Stimulated activated CD8-positive, alpha-beta memory T cell treated with anti-CD3 and anti-CD28 coated beads, Interleukin-12 subunit alpha, Interleukin-12 subunit beta, amount 100 ng/mL, for 24 hours (primary cell): ENCODE results near the gene FUT1.
"Not testable (repeated sequence)": the region's sequence is repeated elsewhere in the genome, so short reads cannot be mapped to it uniquely, and the experiment has no call there.

Source experiments
- DNase-seq: peaks from one replicate; pipeline ENCODE4 v3.0.0-alpha.2; 2020; ENCODE audit errors: extremely low read depth

FUT1 gene

GRCh38 chr19:48718106-48718505, 34.3 kb downstream of the FUT1 start:
- DNase-seq = not testable (repeated sequence)

- DNase-seq = no peak
Measured at GRCh38 chr19:48716562-48717291, 35.7 kb downstream of the FUT1 start.

- DNase-seq = no peak
Measured at GRCh38 chr19:48715681-48716171, 36.7 kb downstream of the FUT1 start.

GRCh38 chr19:48714759-48715675, 37.4 kb downstream of the FUT1 start:
- DNase-seq = no peak

- peak; percentile 89 for DNase-seq
Measured at GRCh38 chr19:48713864-48714755, 38.3 kb downstream of the FUT1 start.

DNA sequence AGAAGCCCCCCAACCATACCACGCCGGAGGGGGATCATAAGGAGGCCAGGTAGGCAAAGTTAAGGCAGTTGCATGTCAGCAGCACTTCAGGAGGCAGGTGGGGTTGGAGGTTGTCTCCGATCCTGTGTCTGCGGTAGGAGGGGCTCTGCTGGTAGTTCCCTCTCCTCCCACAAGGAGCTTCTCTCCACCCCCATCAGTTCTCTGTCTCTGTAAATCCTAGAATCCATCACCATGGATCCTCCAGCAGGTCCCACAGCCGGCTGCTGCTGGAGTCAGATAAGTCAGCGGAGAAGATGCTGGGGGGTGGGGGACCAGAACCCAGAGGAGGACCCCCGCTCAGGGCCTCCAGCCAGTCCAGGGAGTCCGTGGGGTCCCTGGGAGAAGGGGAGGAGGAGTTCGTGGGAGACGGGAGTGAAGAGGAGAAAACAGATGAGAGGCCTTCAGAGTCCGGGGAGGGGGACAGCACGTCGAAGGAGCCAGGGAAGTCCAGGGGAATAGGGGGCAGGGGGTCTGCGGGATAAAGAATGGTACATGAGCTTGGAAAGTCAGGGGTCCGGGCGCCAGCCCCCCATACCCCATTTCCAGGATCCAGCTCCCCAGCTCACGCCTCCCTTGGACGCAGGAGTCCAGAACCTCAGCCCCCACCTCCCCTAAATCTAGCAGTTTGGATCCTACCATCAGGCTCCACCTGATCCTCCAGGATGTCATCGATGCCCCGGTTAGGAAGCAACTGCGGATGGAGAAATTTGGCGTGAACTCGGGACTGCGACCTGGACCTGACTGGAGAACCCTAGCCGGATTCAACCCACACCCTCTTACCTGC, 39.2 kb downstream of the FUT1 start:
- no peak for DNase-seq

GRCh38 chr19:48711106-48711662, 41.3 kb downstream of the FUT1 start:
- no peak for DNase-seq

GRCh38 chr19:48708471-48708870, 44.0 kb downstream of the FUT1 start:
- DNase-seq = no peak

DNA sequence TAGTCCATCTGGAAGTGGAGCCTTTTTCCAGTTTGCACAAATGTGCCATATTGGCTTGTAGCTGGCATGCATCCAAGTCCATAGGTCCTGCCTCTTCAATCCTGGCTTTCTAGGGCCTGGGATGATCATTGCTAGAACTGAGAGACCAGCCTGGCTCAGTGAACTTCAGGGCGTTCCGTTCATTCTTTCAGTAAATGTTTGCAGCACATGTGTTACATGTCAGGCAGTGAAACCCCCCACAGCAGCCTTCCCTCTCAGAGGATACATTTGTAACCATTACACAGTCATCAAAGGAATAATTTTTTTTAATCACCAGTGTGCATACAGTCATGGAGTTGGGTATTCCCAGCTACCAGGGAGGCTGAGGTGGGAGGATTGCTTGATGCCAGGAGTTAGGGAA, 47.0 kb downstream of the FUT1 start:
- DNase-seq = no peak

- no peak for DNase-seq
Measured at GRCh38 chr19:48703316-48703715, 49.1 kb downstream of the FUT1 start.

- DNase-seq = no peak
Measured at GRCh38 chr19:48702701-48703100, 49.7 kb downstream of the FUT1 start.

DNA sequence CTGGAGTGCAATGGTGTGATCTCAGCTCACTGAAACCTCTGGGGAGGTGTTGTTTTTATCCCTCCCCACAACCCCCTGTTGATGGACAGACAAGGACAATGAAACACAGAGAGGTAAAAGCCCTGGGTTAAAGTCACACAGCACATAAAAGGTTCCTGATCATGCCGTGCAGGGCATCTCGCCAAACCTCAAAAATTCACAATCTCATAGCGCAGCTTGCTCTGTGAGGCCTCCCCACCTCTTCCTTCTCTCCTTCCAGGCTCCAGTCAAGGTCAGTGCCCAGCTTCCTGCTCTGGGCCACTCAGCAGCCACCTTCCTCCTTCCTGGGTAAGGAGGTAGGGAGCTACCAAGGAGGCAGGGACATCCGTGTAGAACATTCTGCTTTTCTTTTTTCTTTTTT, 54.4 kb downstream of the FUT1 start:
- no peak for DNase-seq
